Ecto neural progenitor cell (in vitro differentiated cells): Measurements from ENCODE around the gene PCED1B.
"Not testable (repeated sequence)": the region's sequence is repeated elsewhere in the genome, so short reads cannot be mapped to it uniquely, and the experiment has no call there.

Experiments used
- DNase-seq: peaks from one replicate; pipeline ENCODE4 v3.0.0-alpha.2; 2018; ENCODE audit warnings: low spot score

The PCED1B gene

GRCh38 chr12:47088021-47088944 is 8.9 kb downstream of the PCED1B start:
- no peak for DNase-seq

GRCh38 chr12:47091009-47091408 is 11.6 kb downstream of the PCED1B start:
- DNase-seq, result no peak

- DNase-seq, result no peak
Measured at GRCh38 chr12:47094804-47095203, 15.4 kb downstream of the PCED1B start.

- no peak for DNase-seq
Measured at GRCh38 chr12:47095446-47096236, 16.2 kb downstream of the PCED1B start.

GRCh38 chr12:47097276-47097896 is 18.0 kb downstream of the PCED1B start:
- no peak for DNase-seq

GRCh38 chr12:47098099-47098498 is 18.7 kb downstream of the PCED1B start:
- DNase-seq, result no peak

- no peak for DNase-seq
Measured at GRCh38 chr12:47099610-47100009, 20.2 kb downstream of the PCED1B start.

GRCh38 chr12:47100160-47100559 is 20.7 kb downstream of the PCED1B start:
- no peak for DNase-seq

- no peak for DNase-seq
Measured at GRCh38 chr12:47102406-47102805, 23.0 kb downstream of the PCED1B start.

- DNase-seq, result no peak
Measured at GRCh38 chr12:47102845-47103651, 23.6 kb downstream of the PCED1B start.

- DNase-seq, result no peak
Measured at GRCh38 chr12:47105914-47106674, 26.7 kb downstream of the PCED1B start.

- DNase-seq, result no peak
Measured at GRCh38 chr12:47107446-47107845, 28.0 kb downstream of the PCED1B start.

- DNase-seq, result no peak
Measured at GRCh38 chr12:47107926-47108325, 28.5 kb downstream of the PCED1B start.

- DNase-seq, result no peak
Measured at GRCh38 chr12:47110011-47110541, 30.7 kb downstream of the PCED1B start.

GRCh38 chr12:47110718-47111391 is 31.4 kb downstream of the PCED1B start:
- DNase-seq, result no peak

- no peak for DNase-seq
Measured at GRCh38 chr12:47111392-47111778, 32.0 kb downstream of the PCED1B start.

- no peak for DNase-seq
Measured at GRCh38 chr12:47111854-47112253, 32.4 kb downstream of the PCED1B start.

GRCh38 chr12:47112679-47113078 is 33.3 kb downstream of the PCED1B start:
- DNase-seq, result no peak

GRCh38 chr12:47114481-47114892 is 35.1 kb downstream of the PCED1B start:
- DNase-seq, result no peak

- DNase-seq, result not testable (repeated sequence)
Measured at GRCh38 chr12:47117305-47117704, 37.9 kb downstream of the PCED1B start.
